GM19025 (cell line): ENCODE results near the gene GNG7.

Source experiments
- ATAC-seq: cut with Tn5 transposase; IDR thresholded peaks from one replicate; pipeline ENCODE4 v1.9.1; 2021; ENCODE audit warnings: mild to moderate bottlenecking, low read depth, moderate library complexity; ENCODE audit not compliant: unreplicated experiment

Gene GNG7

GRCh38 chr19:2727640-2727944 is 25.1 kb upstream of the GNG7 start:
- ATAC-seq = no peak

- ATAC-seq = no peak
Observed at GRCh38 chr19:2726904-2727639, 24.6 kb upstream of the GNG7 start.

- ATAC-seq = no peak
Observed at GRCh38 chr19:2726160-2726855, 23.8 kb upstream of the GNG7 start.

GRCh38 chr19:2724148-2724557 is 21.7 kb upstream of the GNG7 start:
- ATAC-seq = no peak

- ATAC-seq = no peak
Observed at GRCh38 chr19:2723747-2724146, 21.3 kb upstream of the GNG7 start.

GRCh38 chr19:2723345-2723715 is 20.8 kb upstream of the GNG7 start:
- ATAC-seq = no peak

GRCh38 chr19:2722541-2723344 is 20.2 kb upstream of the GNG7 start:
- no peak for ATAC-seq

GRCh38 chr19:2721570-2722540 is 19.4 kb upstream of the GNG7 start:
- no peak for ATAC-seq

GRCh38 chr19:2720777-2721569 is 18.5 kb upstream of the GNG7 start, which contains the start of gene DIRAS1:
Gene DIRAS1, minus strand, starts transcription at chr19:2721372. Its CDS starts 3,566 bp downstream, at chr19:2717806.
- no peak for ATAC-seq

GRCh38 chr19:2719920-2720776 is 17.7 kb upstream of the GNG7 start:
- ATAC-seq = no peak

GRCh38 chr19:2719232-2719735 is 16.8 kb upstream of the GNG7 start:
- no peak for ATAC-seq

GRCh38 chr19:2717638-2718541 is 15.4 kb upstream of the GNG7 start:
- no peak for ATAC-seq

GRCh38 chr19:2716722-2717637 is 14.5 kb upstream of the GNG7 start:
- no peak for ATAC-seq

- ATAC-seq = no peak
Observed at GRCh38 chr19:2716275-2716650, 13.8 kb upstream of the GNG7 start.

GRCh38 chr19:2715470-2716274 is 13.2 kb upstream of the GNG7 start:
- ATAC-seq = no peak
